HEK293 (cell line): ENCODE results near the gene PTGIS.

Experiments
- GLIS2 ChIP-seq: fragments of 450-650 bp; formaldehyde crosslinking; IDR thresholded peaks from 2 replicates; pipeline ENCODE4 v1.5.1; 2016; ENCODE audit warnings: missing biosample characterization, missing genetic modification characterization
- ZNF658 ChIP-seq: fragments of 450-650 bp; formaldehyde crosslinking; IDR thresholded peaks from 2 replicates; pipeline ENCODE4; 2016; ENCODE audit warnings: missing biosample characterization, missing genetic modification characterization

GRCh38 chr20:49540232-49540620 lies 27.7 kb downstream of the PTGIS start:
- TF ChIP-seq GLIS2 (no peak), ZNF658 (tag by site-specific recombination) (no peak)
